ENCODE measurements around the gene AZGP1.
"Not testable (repeated sequence)": the region's sequence is repeated elsewhere in the genome, so short reads cannot be mapped to it uniquely, and the experiment has no call there.

Gene AZGP1

DNA sequence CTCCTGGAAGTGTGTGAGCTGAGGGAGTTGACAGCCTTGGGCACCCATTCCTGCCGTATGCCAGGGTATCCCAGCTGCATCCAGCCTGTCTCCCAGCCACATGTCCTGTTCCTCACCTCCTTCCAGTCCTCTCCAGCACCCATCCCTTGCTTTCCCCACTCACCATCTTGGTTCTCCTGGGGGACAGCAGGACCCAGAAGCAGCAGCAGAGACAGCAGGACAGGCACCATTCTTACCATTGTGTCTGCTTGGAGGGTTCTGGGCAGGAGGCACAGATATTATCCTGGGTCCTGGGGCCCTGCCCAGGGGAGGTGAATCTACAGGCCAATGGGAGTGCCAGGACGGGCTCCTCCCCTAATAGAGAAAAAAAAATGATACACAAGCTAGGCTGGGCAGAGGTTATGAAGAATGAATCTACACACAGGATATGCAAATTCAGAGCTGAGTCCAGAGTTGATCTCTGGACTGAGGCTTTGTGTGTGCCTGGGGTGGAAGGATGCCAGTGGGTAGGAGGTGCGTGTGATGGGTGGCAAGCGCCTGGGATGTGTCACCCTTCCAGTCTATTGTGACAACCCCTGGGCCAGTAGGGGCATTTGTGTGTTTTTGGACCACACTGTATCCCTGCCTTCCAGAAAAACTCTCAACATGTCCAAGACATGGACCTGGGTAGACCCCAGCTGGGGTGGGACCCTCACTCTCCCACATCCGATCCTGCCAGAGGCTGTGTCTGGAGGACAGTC is at the start of gene AZGP1:
AZGP1 (minus strand) TSS at position 250 of the 740 bp plus-strand sequence; CDS start at position 239, 11 bp downstream.
- DNase-seq (no peak), ATAC-seq (no peak)
- Mint-ChIP-seq H3K27me3 (peaks cover 18% of the 10 kb centered on the region), H3K4me1 (peaks cover 10% of the 10 kb centered on the region), H3K36me3 (ENCODE audit: low read depth) (no peaks in the 10 kb centered on the region), H3K9me3 (no peaks in the 10 kb centered on the region), H3K4me3 (no peak within 1 kb of the TSS), H3K27ac (no peak within 1 kb of the TSS)

DNA sequence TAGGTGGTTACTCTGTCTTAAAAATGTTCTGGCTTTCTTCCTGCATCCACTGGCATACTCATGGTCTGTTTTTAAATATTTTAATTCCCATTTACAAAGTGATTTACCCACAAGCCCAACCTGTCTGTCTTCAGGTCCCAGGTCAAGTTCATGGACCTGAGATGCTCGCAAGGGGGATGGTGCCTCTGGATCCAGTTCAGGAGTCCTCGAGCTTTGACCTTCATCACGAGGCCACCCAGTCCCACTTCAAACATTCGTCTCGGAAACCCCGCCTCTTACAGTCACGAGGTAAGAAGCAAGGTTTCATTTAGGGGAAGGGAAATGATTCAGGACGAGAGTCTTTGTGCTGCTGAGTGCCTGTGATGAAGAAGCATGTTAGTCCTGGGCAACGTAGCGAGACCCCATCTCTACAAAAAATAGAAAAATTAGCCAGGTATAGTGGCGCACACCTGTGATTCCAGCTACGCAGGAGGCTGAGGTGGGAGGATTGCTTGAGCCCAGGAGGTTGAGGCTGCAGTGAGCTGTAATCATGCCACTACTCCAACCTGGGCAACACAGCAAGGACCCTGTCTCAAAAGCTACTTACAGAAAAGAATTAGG is 48.3 kb upstream of the AZGP1 start:
- Mint-ChIP-seq H3K4me1 (peaks cover 34% of the 10 kb centered on the region), H3K9me3 (no peaks in the 10 kb centered on the region), H3K27me3 (no peaks in the 10 kb centered on the region), H3K4me3 (no peak overlapping the region), H3K36me3 (ENCODE audit: low read depth) (peaks cover 53% of the 10 kb centered on the region), H3K27ac (no peak overlapping the region)
- DNase-seq (no peak), ATAC-seq (no peak)

DNA sequence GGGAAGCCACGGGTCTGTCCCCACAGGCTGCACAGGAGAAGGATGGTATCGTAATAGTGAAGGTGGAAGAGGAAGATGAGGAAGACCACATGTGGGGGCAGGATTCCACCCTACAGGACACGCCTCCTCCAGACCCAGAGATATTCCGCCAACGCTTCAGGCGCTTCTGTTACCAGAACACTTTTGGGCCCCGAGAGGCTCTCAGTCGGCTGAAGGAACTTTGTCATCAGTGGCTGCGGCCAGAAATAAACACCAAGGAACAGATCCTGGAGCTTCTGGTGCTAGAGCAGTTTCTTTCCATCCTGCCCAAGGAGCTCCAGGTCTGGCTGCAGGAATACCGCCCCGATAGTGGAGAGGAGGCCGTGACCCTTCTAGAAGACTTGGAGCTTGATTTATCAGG is 47.7 kb upstream of the AZGP1 start:
- H3K9me3 Mint-ChIP-seq, result no peaks in the 10 kb centered on the region
- H3K4me1 Mint-ChIP-seq, result peaks cover 40% of the 10 kb centered on the region
- DNase-seq (no peak), ATAC-seq (no peak)
- H3K27ac Mint-ChIP-seq, result no peak overlapping the region
- no peak overlapping the region for H3K4me3 Mint-ChIP-seq
- peaks cover 51% of the 10 kb centered on the region for H3K36me3 Mint-ChIP-seq (ENCODE audit: low read depth)
- H3K27me3 Mint-ChIP-seq, result no peaks in the 10 kb centered on the region

DNA sequence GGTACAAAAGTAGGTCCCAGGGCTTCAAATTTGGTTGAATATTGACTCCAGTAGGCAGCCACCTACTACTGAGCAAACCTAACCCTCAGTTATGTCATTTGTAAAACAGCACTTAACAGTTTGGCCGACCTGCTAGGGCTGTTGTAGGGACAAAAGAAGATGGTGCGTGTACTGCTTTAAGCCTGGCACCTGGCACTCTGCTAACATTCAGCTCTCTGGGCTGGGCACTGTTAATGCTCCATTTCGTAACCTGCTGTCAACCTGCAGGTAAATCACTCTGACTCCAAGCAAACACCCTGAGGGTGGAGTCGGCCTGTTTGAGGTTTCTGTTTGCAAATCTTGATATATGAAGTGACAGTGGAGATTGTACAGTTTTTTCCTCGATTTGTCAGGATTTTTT is 46.8 kb upstream of the AZGP1 start:
- no peaks in the 10 kb centered on the region for H3K9me3 Mint-ChIP-seq
- no peak overlapping the region for H3K4me3 Mint-ChIP-seq
- no peaks in the 10 kb centered on the region for H3K27me3 Mint-ChIP-seq
- DNase-seq (no peak), ATAC-seq (no peak)
- no peak overlapping the region for H3K27ac Mint-ChIP-seq
- H3K36me3 Mint-ChIP-seq (ENCODE audit: low read depth), result peaks cover 57% of the 10 kb centered on the region
- H3K4me1 Mint-ChIP-seq, result peaks cover 47% of the 10 kb centered on the region

DNA sequence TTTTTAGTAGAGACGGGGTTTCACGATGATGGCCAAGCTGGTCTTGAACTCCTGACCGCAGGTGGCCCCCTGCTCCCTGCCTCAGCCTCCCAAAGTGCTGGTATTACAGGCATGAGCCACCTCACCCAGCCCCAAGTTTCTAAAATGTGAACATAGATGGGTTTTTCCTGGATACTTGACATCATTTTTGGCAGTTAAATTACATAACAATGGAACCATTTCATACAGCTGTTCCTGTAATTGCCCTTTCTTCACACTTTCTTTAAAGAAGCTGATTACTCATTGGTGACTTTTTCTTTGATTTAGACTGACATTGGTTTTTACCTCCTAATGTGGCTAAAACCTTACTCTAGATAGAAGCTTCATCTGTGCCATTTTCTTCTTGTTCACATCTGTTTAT is 45.5 kb upstream of the AZGP1 start:
- no peaks in the 10 kb centered on the region for H3K27me3 Mint-ChIP-seq
- H3K9me3 Mint-ChIP-seq, result no peaks in the 10 kb centered on the region
- peaks cover 58% of the 10 kb centered on the region for H3K36me3 Mint-ChIP-seq (ENCODE audit: low read depth)
- peak overlapping the region; percentile 6 for H3K27ac Mint-ChIP-seq
- H3K4me1 Mint-ChIP-seq, result peaks cover 58% of the 10 kb centered on the region
- ATAC-seq (peak; percentile 25), DNase-seq (no peak)
- H3K4me3 Mint-ChIP-seq, result no peak overlapping the region

DNA sequence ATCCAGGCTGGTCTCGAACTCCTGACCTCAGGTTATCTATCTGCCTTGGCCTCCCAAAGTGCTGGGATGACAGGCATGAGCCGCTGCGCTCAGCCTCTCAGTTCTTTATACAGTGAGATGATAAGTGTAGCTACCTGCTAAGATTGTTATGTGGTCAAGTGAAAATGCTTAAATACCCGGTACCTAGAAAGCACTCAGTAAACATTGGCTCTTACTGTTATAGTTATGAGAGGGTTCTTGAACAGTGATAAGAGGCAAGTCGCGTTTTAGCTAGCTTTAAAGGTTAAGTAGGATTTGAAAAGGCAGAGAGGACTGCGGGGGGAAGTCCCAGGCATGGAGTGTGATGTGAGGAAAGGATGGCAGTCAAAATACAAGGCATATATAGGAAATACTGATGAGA is 44.1 kb upstream of the AZGP1 start:
- Mint-ChIP-seq H3K36me3 (ENCODE audit: low read depth) (peaks cover 52% of the 10 kb centered on the region), H3K27ac (peak overlapping the region; percentile 49), H3K4me3 (no peak overlapping the region), H3K9me3 (no peaks in the 10 kb centered on the region), H3K27me3 (no peaks in the 10 kb centered on the region), H3K4me1 (peaks cover 61% of the 10 kb centered on the region)
- DNase-seq (no peak), ATAC-seq (peak; percentile 33)

DNA sequence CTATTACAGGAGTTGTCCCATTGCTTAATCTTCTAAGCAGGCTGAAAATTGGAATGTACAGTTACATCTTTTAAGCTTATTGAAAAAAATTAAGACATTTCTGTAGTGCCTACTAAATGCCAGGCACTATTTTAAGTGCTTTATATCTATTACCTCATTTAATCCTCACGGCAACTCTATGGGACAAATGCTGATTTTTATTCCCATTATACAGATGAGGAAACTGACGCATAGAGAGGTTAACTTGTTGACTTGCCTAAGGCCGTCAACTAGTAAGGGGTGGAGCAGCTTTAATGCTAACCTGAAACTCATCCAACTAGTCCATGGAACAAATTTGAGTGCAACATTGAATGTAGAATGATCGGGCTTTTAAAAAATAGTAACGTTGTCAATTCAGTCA is 42.0 kb upstream of the AZGP1 start:
- DNase-seq (no peak), ATAC-seq (no peak)
- H3K27ac Mint-ChIP-seq, result no peak overlapping the region
- peaks cover 69% of the 10 kb centered on the region for H3K4me1 Mint-ChIP-seq
- peaks cover 34% of the 10 kb centered on the region for H3K36me3 Mint-ChIP-seq (ENCODE audit: low read depth)
- no peaks in the 10 kb centered on the region for H3K27me3 Mint-ChIP-seq
- no peaks in the 10 kb centered on the region for H3K9me3 Mint-ChIP-seq
- H3K4me3 Mint-ChIP-seq, result peak overlapping the region; percentile 38

DNA sequence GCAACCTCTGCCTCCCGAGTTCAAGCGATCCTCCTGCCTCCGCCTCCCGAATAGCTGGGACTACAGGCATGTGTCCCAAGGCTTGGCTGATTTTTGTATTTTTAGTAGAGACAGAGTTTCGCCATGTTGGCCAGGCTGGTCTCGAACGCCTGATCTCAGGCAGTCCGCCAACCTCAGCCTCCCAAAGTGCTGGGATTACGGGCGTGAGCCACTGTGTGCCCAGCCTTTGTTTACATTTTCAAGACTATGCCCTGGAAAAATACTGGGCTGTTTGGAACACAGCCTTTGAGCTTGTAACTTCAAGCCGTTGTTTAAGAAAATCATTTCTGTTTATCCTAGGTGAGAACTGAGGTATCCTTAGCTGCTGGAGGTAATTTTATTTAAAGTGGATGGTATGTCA is 41.5 kb upstream of the AZGP1 start:
- peaks cover 71% of the 10 kb centered on the region for H3K4me1 Mint-ChIP-seq
- no peak overlapping the region for H3K27ac Mint-ChIP-seq
- H3K4me3 Mint-ChIP-seq, result peak overlapping the region; percentile 38
- H3K27me3 Mint-ChIP-seq, result no peaks in the 10 kb centered on the region
- H3K36me3 Mint-ChIP-seq (ENCODE audit: low read depth), result peaks cover 29% of the 10 kb centered on the region
- no peak for ATAC-seq
- H3K9me3 Mint-ChIP-seq, result no peaks in the 10 kb centered on the region
- no peak for DNase-seq

DNA sequence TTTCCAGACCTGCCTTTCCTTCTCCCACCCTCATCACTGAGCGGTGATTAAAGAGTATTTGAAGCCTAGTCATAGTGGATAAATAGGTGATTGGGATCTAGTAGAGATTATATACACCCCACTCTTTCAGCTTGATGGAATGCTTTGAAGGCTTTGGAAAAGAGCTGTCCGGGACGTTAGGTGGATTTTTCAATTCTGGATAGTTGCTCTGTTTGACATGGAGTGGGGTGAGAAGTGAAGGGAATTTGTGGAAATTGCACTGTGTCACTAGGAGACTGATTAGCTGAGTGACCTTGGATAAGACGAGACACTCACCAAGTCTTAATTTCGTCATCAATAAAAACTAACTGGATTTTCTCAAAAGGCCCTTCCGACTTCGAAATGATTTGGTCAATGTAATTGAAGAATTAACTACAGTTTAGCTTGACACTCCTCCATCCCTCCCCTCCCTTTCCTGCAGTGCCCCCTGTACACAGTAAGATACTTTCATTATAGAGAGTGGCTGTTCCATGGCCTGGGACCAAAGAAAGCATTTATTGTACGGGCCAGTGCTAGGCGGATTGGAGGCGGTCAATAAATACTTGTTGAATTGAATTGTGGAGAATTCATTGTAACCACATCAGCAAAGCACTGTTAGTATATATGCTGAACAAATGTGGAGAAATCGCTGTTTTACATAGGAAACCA is 40.5 kb upstream of the AZGP1 start:
- Mint-ChIP-seq H3K27ac (peak overlapping the region; percentile 95), H3K4me3 (peak overlapping the region; percentile 95), H3K9me3 (no peaks in the 10 kb centered on the region), H3K27me3 (no peaks in the 10 kb centered on the region), H3K4me1 (peaks cover 65% of the 10 kb centered on the region), H3K36me3 (ENCODE audit: low read depth) (peaks cover 25% of the 10 kb centered on the region)
- DNase-seq, result no peak
- no peak for ATAC-seq

DNA sequence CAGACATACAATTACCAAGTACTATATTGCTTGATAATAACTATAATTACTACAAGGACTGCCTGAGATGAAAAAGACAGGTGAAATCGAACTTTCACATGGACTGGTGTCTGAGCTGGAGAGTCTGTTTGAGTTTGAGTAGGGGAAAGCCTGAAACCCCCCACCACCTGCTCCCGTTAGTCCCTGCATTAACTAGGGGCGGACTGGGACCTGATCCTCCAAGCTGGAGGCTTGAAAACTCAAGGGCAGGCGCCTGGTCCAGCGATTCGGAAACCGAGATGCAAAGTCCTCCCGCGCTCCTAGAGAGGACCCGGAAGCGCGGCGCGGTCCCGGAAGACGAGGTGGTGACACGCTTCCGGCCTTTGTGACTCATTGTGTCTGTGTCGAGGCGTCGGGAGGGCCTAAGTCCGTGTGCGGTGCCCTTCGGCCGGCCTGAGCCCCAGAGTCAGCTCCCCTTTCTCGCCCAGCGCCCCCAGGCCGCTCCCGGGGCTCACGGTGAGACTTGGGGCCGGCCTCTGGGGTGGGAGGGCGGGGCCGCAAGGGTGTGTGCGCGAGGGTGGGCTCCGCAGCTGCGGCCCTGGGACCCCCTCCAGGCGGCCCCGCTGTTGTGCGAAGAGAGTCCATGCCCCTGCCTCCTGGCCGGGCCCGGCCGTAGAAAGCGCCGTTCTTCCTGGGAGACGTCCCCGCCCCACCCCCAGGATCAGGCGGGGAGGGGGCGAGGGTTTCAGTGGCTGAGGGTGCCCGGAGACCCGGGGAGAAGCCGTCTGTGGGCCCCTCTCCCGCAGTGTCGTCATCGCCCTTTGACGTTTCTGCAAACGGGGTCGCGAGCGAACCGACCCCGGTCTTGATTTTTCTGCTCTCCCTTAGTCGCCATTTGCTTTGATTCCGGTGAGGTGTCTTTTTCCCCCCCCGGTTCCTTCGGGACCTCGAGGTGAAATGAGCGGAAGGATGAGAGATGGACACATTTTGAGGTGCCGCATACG is 39.7 kb upstream of the AZGP1 start, which contains the start of gene ZKSCAN1:
ZKSCAN1 (plus strand) TSS at position 365 of the 983 bp plus-strand sequence. CDS start 7,911 bp downstream, outside the sequence.
- peak; percentile 98 for ATAC-seq
- Mint-ChIP-seq H3K27me3 (no peaks in the 10 kb centered on the region), H3K4me1 (peaks cover 59% of the 10 kb centered on the region), H3K9me3 (no peaks in the 10 kb centered on the region), H3K36me3 (ENCODE audit: low read depth) (peaks cover 25% of the 10 kb centered on the region), H3K27ac (peak within 1 kb of the TSS; percentile 95), H3K4me3 (peak within 1 kb of the TSS; percentile 95)
- DNase-seq, result peak; percentile 85

DNA sequence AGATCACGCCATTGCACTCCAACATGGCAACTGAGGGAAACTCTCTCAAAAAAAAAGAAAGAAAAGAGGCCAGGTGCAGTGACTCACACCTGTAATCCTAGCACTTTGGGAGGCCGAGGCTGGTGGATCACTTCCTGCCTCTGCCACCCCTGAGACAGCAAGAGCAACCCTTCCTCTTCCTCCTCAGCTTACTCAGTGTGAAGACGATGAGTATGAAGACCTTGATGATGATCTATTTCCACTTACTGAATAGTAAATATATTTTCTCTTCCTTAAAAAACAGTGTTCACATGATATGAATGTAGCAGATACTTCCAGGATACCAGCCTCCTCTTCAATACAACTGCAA is 37.5 kb upstream of the AZGP1 start:
- DNase-seq, result peak; percentile 27
- Mint-ChIP-seq H3K4me3 (no peak overlapping the region), H3K27me3 (no peaks in the 10 kb centered on the region), H3K9me3 (no peaks in the 10 kb centered on the region), H3K4me1 (peaks cover 40% of the 10 kb centered on the region), H3K27ac (peak overlapping the region; percentile 8), H3K36me3 (ENCODE audit: low read depth) (peaks cover 16% of the 10 kb centered on the region)
- peak; percentile 61 for ATAC-seq

DNA sequence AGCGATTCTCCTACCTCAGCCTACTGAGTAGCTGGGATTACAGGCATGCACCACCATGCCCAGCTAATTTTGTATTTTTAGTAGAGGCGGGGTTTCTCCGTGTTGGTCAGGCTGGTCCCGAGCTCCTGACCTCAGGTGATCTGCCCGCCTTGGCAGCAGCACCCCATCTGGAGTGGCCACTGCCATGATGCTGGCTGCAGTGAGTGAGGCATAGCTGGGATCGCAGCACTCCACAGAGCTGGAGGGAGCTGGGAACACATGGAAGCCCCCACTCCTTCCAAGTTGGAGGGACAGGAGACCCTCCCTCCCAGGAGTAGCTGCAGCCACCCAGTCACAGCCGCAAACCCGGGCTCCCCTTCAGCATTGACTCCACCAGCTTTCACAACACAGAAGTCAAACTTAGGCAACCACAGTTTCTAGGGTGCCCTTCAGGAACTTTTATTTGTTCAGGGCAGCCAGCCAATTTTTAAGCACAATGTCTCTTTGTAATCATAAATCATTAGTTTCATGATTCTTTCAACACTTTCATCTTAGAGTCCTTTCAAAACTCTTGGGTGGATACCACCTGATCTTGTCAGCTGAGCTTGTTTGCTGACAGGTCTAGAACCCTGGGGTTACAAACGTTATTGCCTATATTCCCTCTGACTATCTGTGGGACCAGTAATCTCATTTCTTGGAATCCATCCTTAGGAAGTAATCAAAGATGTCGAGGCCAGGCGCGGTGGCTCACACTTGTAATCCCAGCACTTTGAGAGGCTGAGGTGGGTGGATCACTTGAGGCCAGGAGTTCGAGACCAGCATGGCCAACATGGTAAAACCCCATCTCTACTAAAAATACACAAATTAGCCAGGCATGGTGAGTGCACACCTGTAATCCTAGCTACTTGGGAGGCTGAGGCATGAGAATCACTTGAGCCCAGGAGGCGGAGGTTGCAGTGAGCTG is 36.8 kb upstream of the AZGP1 start:
- H3K9me3 Mint-ChIP-seq, ATAC-seq, H3K4me3 Mint-ChIP-seq, DNase-seq, H3K27me3 Mint-ChIP-seq: not testable (repeated sequence)
- H3K36me3 Mint-ChIP-seq (ENCODE audit: low read depth), result peaks cover 11% of the 10 kb centered on the region
- peak overlapping the region; percentile 8 for H3K27ac Mint-ChIP-seq
- peaks cover 34% of the 10 kb centered on the region for H3K4me1 Mint-ChIP-seq

DNA sequence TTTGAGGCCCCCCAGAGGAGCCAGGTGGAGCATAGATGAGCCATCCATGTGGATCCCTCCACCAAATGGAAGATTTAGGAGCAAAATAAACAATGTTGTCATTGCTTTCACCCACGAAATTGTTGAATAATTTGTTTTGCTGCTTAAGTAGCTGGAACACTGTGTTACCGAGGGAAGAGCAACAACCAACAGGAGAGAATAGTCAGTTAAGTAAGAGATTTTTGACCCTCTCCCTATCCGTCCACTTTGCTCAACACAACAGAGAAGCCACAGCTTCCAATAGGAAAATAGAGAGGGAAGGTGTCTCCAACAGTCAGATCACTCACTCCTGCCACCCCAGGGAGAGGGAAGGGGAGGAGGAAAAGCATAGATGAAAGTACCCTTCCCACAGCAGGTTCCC is 35.7 kb upstream of the AZGP1 start:
- H3K4me3 Mint-ChIP-seq, result no peak overlapping the region
- ATAC-seq, result no peak
- H3K9me3 Mint-ChIP-seq, result no peaks in the 10 kb centered on the region
- peaks cover 6% of the 10 kb centered on the region for H3K36me3 Mint-ChIP-seq (ENCODE audit: low read depth)
- peaks cover 24% of the 10 kb centered on the region for H3K4me1 Mint-ChIP-seq
- no peak overlapping the region for H3K27ac Mint-ChIP-seq
- no peaks in the 10 kb centered on the region for H3K27me3 Mint-ChIP-seq
- DNase-seq, result no peak
